GM12878 (cell line): ENCODE measurements around the gene RBM43. TPM values are rescaled to one million over a fixed set of nuclear protein-coding genes. Genes with fewer than 3 reads are reported as not detected.

Experiments
- ATAC-seq: fragments of 200-7000 bp; cut with Tn5 transposase; 3 replicates; pipeline ENCODE4 v1.9.1; 2020; ENCODE audit warnings: mild to moderate bottlenecking, moderate library complexity
- BruUV-seq: library from RNA; stranded (reverse); fragments of 400-500 nt; replicated peaks from 2 replicates; lab custom pipeline; 2021; lab: Mats Ljungman, UMichigan
- CTCF ChIA-PET: fragments of 300-600 bp; sonication (Branson Sonifier 250); formaldehyde crosslinking; extraction: SDS; loops from one replicate; lab custom pipeline; 2021; ENCODE audit warnings: inconsistent platforms; lab: Yijun Ruan, JAX
- POLR2A ChIA-PET: fragments of 350-600 bp; formaldehyde crosslinking; extraction: SDS; loops from one replicate; lab custom pipeline; 2021; ENCODE audit warnings: inconsistent platforms; lab: Charles Lee
- RAD21 ChIA-PET: fragments of 300-600 bp; sonication (Branson Sonifier 250); formaldehyde crosslinking; loops from one replicate; lab custom pipeline; 2023; ENCODE audit warnings: antibody characterized with exemption; ENCODE audit not compliant: unreplicated experiment; lab: Charles Lee
- SMC1A ChIA-PET: fragments of 300-600 bp; sonication (Branson Sonifier 250); formaldehyde crosslinking; loops from one replicate; lab custom pipeline; 2023; ENCODE audit not compliant: unreplicated experiment, uncharacterized antibody; lab: Charles Lee
- DNase-seq: peaks from one replicate; pipeline ENCODE4 v3.0.0-alpha.2; 2011; ENCODE audit warnings: low read depth, low spot score
- FAIRE-seq: peaks from 3 replicates; lab custom pipeline; 2011; peaks lifted over from hg19 to GRCh38; lab: Jason Lieb, UNC
- H2AFZ ChIP-seq: 2 replicates; pipeline ENCODE4 v1.6.0; 2011; ENCODE audit warnings: low read depth, low read length, control low read depth; ENCODE audit not compliant: control insufficient read depth
- H3K27ac ChIP-seq: 2 replicates; pipeline ENCODE4 v1.5.1; 2011; ENCODE audit warnings: control low read depth; ENCODE audit not compliant: control insufficient read depth, insufficient read depth
- H3K27me3 ChIP-seq, 2 experiments: replicated peaks in 1 of 2; 2 replicates each; pipeline versions ENCODE4 v1.6.0 to v1.6.1; 2011; ENCODE audit warnings: low read length in 1 of 2; ENCODE audit not compliant: control insufficient read depth in 2 of 2, insufficient read depth in 2 of 2
- H3K36me3 ChIP-seq, 2 experiments: 2 replicates each; pipeline ENCODE4 v1.5.1; 2011; ENCODE audit warnings: low read length in 1 of 2; ENCODE audit not compliant: control insufficient read depth in 2 of 2, insufficient read depth in 2 of 2
- H3K4me1 ChIP-seq: 2 replicates; pipeline ENCODE4 v1.6.1; 2011; ENCODE audit warnings: mild to moderate bottlenecking, low read length, moderate library complexity, mixed read lengths; ENCODE audit not compliant: control insufficient read depth, insufficient read depth
- H3K4me2 ChIP-seq: 2 replicates; pipeline ENCODE4 v1.6.0; 2011; ENCODE audit warnings: control low read depth; ENCODE audit not compliant: control insufficient read depth, insufficient read depth
- H3K4me3 ChIP-seq: fragments of 200-600 bp; sonication (generic); 2 replicates; pipeline ENCODE4 v1.5.1; 2016
- H3K79me2 ChIP-seq: 2 replicates; pipeline ENCODE4 v1.6.0; 2011; ENCODE audit warnings: low read length; ENCODE audit not compliant: control insufficient read depth, insufficient read depth
- H3K9ac ChIP-seq: 2 replicates; pipeline ENCODE4 v1.8.0; 2011; ENCODE audit warnings: low read length, control low read depth, mixed read lengths; ENCODE audit not compliant: control insufficient read depth, insufficient read depth
- H3K9me3 ChIP-seq: replicated peaks from 3 replicates; pipeline ENCODE4 v1.5.1; 2011; ENCODE audit warnings: mild to moderate bottlenecking, low read length; ENCODE audit not compliant: control insufficient read depth, insufficient read depth
- H4K20me1 ChIP-seq: 2 replicates; pipeline ENCODE4 v1.6.0; 2011; ENCODE audit not compliant: control insufficient read depth, insufficient read depth
- CHD4 ChIP-seq: fragments of 200-600 bp; sonication (generic); IDR thresholded peaks from 2 replicates; pipeline ENCODE4 v1.6.1; 2016; ENCODE audit warnings: mild to moderate bottlenecking
- GABPA ChIP-seq: IDR thresholded peaks from 2 replicates; pipeline ENCODE4 v1.6.1; 2014; ENCODE audit warnings: antibody characterized with exemption, low read depth, mild to moderate bottlenecking, inconsistent platforms
- MYB ChIP-seq: fragments of 150-350 bp; IDR thresholded peaks from 2 replicates; pipeline ENCODE4 v1.6.1; 2014; ENCODE audit warnings: mild to moderate bottlenecking, low read depth, low read length, borderline replicate concordance
- YBX1 ChIP-seq: fragments of 450-650 bp; IDR thresholded peaks from 2 replicates; pipeline ENCODE4 v1.6.1; 2016; ENCODE audit warnings: antibody characterized with exemption
- ZSCAN29 ChIP-seq: fragments of 450-650 bp; IDR thresholded peaks from 2 replicates; pipeline ENCODE4 v1.6.1; 2017; ENCODE audit warnings: mild to moderate bottlenecking, moderate library complexity
- WGBS: methylation state at CpG from one replicate; pipeline ENCODE4 v1.1.6; 2016; ENCODE audit warnings: low lambda C conversion rate; ENCODE audit not compliant: insufficient replicate concordance, insufficient coverage; ENCODE audit errors: missing lambda C conversion rate; 5-methylcytosine and 5-hydroxymethylcytosine counted together
- in situ Hi-C: fragments of 300-500 bp; cut with MboI; formaldehyde crosslinking; loops from 9 replicates; pipeline ENCODE4 v1.14.3; 2018; ENCODE audit warnings: mixed read lengths
- intact Hi-C: fragments of 100-400 bp; cut with micrococcal nuclease; formaldehyde crosslinking; loops from one replicate; pipeline ENCODE4 v1.14.2; 2022; ENCODE audit not compliant: unreplicated experiment
- polyA plus RNA-seq, 11 experiments: library from polyadenylated mRNA; depleted of rRNA in 4 of 11; unstranded in 6 of 11; stranded (reverse) in 5 of 11; fragments of >200 nt; fragmentation: Nextera tagmentation in 4 of 11; fragmentation: Illumina TruSeq in 1 of 11; extraction: Ambion mirVana in 4 of 11; extraction: Trizol in 1 of 11; gene quantifications; 1 replicate in 1 of 11; 2 replicates in 10 of 11; pipeline versions ENCODE4 v1.2.1 to v1.2.3, GENCODE V29; 2011 to 2016; ENCODE audit warnings: inconsistent platforms in 2 of 11, missing spikeins in 2 of 11, low read depth in 1 of 11
- total RNA-seq, 4 experiments: library from RNA; depleted of rRNA in 3 of 4; stranded (reverse); fragments of >200 nt in 3 of 4; fragmentation: Illumina TruSeq in 1 of 4; extraction: Trizol in 1 of 4; gene quantifications; 2 replicates each; pipeline versions ENCODE4 v1.2.1 to v1.2.3, GENCODE V29; 2013 to 2021
- TF ChIP-seq, protein P1 (sequence below): IDR thresholded peaks from 2 replicates; pipeline ENCODE4 v1.6.1; 2011; ENCODE audit warnings: borderline replicate concordance, low read depth, mild to moderate bottlenecking, moderate library complexity, low read length; ENCODE audit not compliant: insufficient read depth, poor library complexity, severe bottlenecking
- TF ChIP-seq, protein P2 (sequence below): IDR thresholded peaks from 2 replicates; pipeline ENCODE4 v1.6.1; 2012; ENCODE audit warnings: low read depth, low read length, improper control_type of control experiment
- TF ChIP-seq, protein P3 (sequence below): IDR thresholded peaks from 2 replicates; pipeline ENCODE4 v1.6.1; 2012; ENCODE audit warnings: low read depth, low read length, improper control_type of control experiment

Gene RBM43
- total and polyA plus RNA-seq, 10 of the 15 experiments (the other 5 are each of a cell fraction or from before 2014, with no cell fraction given) = 0.86 to 5.3 (median 2.6) TPM

DNA sequence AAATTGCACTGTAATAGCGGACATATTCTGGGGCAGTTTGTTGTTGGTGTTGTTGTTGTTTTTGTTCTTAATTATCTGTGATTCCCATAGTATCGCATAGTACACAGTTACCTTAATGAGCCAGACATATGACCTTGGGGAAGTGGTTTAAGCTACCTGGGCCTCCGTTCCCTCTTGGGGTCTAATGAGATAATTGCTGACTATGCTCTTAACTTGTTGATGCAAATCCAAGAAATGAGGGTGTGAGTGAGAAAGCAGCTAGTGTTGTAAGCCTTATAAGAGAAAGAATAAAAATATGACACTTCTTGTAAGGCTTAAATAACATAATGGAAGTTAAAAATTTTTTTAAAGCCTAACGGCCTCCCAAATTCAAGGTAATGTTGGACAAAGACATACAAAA is 20.7 kb upstream of the RBM43 start (continued):
- TF ChIP-seq, protein P1, sequence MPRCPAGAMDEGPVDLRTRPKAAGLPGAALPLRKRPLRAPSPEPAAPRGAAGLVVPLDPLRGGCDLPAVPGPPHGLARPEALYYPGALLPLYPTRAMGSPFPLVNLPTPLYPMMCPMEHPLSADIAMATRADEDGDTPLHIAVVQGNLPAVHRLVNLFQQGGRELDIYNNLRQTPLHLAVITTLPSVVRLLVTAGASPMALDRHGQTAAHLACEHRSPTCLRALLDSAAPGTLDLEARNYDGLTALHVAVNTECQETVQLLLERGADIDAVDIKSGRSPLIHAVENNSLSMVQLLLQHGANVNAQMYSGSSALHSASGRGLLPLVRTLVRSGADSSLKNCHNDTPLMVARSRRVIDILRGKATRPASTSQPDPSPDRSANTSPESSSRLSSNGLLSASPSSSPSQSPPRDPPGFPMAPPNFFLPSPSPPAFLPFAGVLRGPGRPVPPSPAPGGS = no peak

DNA sequence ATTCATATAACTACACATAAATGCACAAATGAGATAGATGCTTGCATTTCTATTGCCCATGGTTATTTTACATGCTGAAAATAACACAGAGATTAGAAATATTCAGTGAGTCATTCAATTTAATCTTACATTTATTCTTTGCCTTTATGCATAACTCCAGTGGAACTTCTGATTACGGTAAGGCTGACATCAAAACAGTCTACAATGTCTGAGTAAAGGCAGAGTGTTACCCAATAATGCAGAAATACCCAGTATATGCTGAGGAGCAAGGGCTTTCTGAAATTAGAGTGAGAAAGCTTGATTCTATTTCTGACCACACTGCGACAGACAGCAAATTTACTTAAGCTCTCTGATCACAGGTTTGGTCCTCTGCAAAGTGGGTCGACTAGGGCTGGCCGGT is 18.6 kb upstream of the RBM43 start:
- SMC1A ChIA-PET = no interaction called here
- Histone ChIP-seq H3K27me3 (no peaks in the 10 kb centered on the region), H3K9me3 (no peaks in the 10 kb centered on the region), H3K9ac (no peak overlapping the region), H3K27ac (no peak overlapping the region), H3K4me1 (no peaks in the 10 kb centered on the region), H3K79me2 (peaks cover 14% of the 10 kb centered on the region), H3K36me3 (peaks cover 7 to 40% of the 10 kb centered on the region in 2 experiments), H3K4me3 (no peak overlapping the region), H2AFZ (no peak overlapping the region), H4K20me1 (no peaks in the 10 kb centered on the region), H3K4me2 (no peak overlapping the region)
- POLR2A ChIA-PET = interaction anchor here (0.6 kb wide), 1 partner anchor 9 kb away, joined by 8 read pairs; no protein-coding TSS in a partner anchor
- in situ Hi-C loops = loop anchor here (25.0 kb wide), 2 partner anchors 132 to 1432 kb away; partner anchors contain the start of genes ARL6IP6, PRPF40A and RIF1
- no peak for DNase-seq
- RAD21 ChIA-PET = interaction anchor here (0.6 kb wide), 1 partner anchor 11 kb away, joined by 3 read pairs; no protein-coding TSS in a partner anchor
- 46% methylated on average over 4 of the region's 4 CpGs for WGBS
- CTCF ChIA-PET = no interaction called here
- no TSS peak for BruUV-seq
- no peak for ATAC-seq
- TF ChIP-seq, protein P2, sequence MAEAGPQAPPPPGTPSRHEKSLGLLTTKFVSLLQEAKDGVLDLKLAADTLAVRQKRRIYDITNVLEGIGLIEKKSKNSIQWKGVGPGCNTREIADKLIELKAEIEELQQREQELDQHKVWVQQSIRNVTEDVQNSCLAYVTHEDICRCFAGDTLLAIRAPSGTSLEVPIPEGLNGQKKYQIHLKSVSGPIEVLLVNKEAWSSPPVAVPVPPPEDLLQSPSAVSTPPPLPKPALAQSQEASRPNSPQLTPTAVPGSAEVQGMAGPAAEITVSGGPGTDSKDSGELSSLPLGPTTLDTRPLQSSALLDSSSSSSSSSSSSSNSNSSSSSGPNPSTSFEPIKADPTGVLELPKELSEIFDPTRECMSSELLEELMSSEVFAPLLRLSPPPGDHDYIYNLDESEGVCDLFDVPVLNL = no peak
- TF ChIP-seq, protein P3, sequence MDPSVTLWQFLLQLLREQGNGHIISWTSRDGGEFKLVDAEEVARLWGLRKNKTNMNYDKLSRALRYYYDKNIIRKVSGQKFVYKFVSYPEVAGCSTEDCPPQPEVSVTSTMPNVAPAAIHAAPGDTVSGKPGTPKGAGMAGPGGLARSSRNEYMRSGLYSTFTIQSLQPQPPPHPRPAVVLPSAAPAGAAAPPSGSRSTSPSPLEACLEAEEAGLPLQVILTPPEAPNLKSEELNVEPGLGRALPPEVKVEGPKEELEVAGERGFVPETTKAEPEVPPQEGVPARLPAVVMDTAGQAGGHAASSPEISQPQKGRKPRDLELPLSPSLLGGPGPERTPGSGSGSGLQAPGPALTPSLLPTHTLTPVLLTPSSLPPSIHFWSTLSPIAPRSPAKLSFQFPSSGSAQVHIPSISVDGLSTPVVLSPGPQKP = no peak
- TF ChIP-seq CHD4 = no peak
- TF ChIP-seq ZSCAN29 = no peak
- no peak for TF ChIP-seq GABPA
- no peak for TF ChIP-seq YBX1
- no peak for TF ChIP-seq MYB
- intact Hi-C loops = loop anchor here (10.0 kb wide), 1 partner anchor 1435 kb away; the partner anchor contains the start of genes ARL6IP6 and PRPF40A
- FAIRE-seq = no peak
